Esophagus muscularis mucosa (tissue), 4 donors: Measurements from ENCODE around the gene REC8.

ENCODE experiments used
- CTCF ChIP-seq, 3 experiments: fragments of 200-600 bp in 2 of 3; fragments of 450-650 bp in 1 of 3; sonication (generic) in 2 of 3; IDR thresholded peaks; one replicate each; pipeline ENCODE4 v1.5.1; 2017 to 2019; ENCODE audit warnings: antibody characterized with exemption in 3 of 3, mild to moderate bottlenecking in 2 of 3, moderate library complexity in 1 of 3
- EP300 ChIP-seq: sonication (generic); formaldehyde crosslinking; IDR thresholded peaks from one replicate; pipeline ENCODE4 v1.6.1; 2017; ENCODE audit warnings: antibody characterized with exemption
- POLR2A ChIP-seq: fragments of 450-650 bp; IDR thresholded peaks from one replicate; pipeline ENCODE4 v1.6.1; 2017; ENCODE audit warnings: antibody characterized with exemption, moderate library complexity, mild to moderate bottlenecking, low read depth
- POLR2AphosphoS5 ChIP-seq, 2 donors: sonication (generic); formaldehyde crosslinking; IDR thresholded peaks; one replicate each; pipeline ENCODE4 v1.6.1; 2017; ENCODE audit warnings: antibody characterized with exemption in 2 of 2

GRCh38 chr14:24122416-24122815, 49.5 kb upstream of the REC8 start:
- no peak for TF ChIP-seq EP300
- TF ChIP-seq CTCF (IDR thresholded peaks at IDR 0.05) = no peak
- no peak for TF ChIP-seq POLR2AphosphoS5 (IDR thresholded peaks at IDR 0.05)
- no peak for TF ChIP-seq POLR2A
